SK-MEL-5 (cell line): ENCODE measurements around the gene RNASEH2A. TPM values are rescaled to one million over a fixed set of nuclear protein-coding genes. Genes with fewer than 3 reads are reported as not detected.

ENCODE experiments used
- DNase-seq: peaks from one replicate; pipeline ENCODE4 v3.0.0-alpha.2; 2016; ENCODE audit warnings: low read depth, low spot score
- in situ Hi-C: cut with HindIII; loops from 2 replicates; pipeline ENCODE4 v1.10.0; 2016; ENCODE audit warnings: low sequenced_read_pairs, high pct_unique_total_duplicates, low pct_unique_long_range_greater_than_20kb
- polyA plus RNA-seq, 2 experiments: library from polyadenylated mRNA; depleted of rRNA; stranded (reverse); fragments of >200 nt; gene quantifications; 2 replicates each; pipeline ENCODE4 v1.2.3, GENCODE V29; 2015
- total RNA-seq: library from RNA; depleted of rRNA; stranded (reverse); fragments of >200 nt; shearing (Covaris generic); gene quantifications from 2 replicates; pipeline ENCODE4 v1.2.3, GENCODE V29; 2014; rRNA removed

RNASEH2A gene
- total RNA-seq: 27.6 and 29.2 TPM in 2 replicates
- polyA plus RNA-seq (2015; cell fraction: cytosol; rRNA removed): 26.5 and 37.6 TPM in 2 replicates
- polyA plus RNA-seq (2015; cell fraction: nucleus; rRNA removed): 23.9 and 36.8 TPM in 2 replicates

DNA sequence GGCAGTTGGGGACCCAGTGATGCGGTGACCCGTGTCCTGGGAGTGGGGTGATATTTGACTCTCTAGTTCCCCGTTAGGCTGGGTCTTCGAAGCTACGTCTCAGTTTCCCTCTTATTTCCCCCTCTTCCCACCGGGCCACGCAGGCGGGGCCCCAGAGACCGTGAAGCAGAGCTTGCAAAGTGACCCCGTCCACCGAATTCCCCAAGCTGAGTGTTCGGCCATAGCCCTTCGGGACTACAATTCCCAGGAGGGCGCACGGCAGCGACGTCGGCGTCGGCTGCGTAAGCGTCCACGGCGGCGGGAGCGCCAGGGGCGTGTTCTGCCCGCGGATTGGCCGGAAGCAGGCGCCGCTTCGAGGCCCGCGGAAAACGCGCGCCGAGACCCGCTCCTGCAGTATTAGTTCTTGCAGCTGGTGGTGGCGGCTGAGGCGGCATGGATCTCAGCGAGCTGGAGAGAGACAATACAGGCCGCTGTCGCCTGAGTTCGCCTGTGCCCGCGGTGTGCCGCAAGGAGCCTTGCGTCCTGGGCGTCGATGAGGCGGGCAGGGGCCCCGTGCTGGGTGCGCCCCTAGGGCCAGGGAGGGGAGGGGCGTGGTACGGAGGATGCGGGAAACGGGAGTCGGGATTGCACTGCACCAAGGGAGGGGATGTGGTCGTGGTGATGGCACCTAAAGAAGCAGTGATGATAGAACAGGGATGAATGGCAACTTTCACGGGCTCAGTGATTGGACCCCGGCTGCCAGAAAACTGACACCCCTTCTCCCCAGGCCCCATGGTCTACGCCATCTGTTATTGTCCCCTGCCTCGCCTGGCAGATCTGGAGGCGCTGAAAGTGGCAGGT, at the start of gene RNASEH2A:
RNASEH2A (plus strand) TSS at position 343 of the 840 bp plus-strand sequence; CDS start at position 433, 90 bp downstream.
- DNase-seq: peak; percentile 87
- in situ Hi-C loops: no loop called here

DNA sequence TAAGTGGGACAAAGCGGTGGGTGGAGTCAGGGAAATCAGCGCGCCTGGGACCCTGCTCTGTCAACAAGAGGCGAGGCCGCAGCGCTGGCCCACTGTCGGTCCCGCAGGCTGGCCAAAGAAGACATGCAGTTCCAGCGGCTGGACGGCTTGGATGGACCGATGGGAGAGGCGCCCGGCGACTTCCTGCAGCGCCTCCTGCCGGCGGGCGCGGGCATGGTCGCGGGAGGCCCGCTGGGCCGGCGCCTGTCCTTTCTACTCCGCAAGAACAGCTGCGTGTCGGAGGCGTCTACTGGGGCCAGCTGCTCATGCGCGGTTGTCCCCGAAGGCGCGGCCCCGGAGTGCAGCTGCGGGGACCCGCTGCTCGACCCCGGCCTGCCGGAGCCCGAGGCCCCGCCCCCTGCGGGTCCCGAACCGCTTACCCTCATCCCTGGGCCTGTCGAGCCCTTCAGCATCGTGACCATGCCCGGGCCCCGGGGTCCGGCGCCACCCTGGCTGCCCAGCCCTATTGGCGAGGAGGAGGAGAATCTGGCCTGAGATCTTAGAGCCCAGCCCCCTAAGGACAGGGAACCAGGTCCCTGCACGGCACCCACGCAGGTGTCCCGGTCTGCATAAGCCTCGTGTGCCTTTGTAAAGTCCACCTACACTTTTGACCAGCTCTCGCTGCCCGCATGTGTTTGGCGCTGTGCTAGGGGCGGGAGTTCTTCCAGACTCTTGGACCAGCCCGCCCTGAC, 48.7 kb upstream of the RNASEH2A start:
- in situ Hi-C loops: no loop called here
- peak; percentile 79 for DNase-seq

DNA sequence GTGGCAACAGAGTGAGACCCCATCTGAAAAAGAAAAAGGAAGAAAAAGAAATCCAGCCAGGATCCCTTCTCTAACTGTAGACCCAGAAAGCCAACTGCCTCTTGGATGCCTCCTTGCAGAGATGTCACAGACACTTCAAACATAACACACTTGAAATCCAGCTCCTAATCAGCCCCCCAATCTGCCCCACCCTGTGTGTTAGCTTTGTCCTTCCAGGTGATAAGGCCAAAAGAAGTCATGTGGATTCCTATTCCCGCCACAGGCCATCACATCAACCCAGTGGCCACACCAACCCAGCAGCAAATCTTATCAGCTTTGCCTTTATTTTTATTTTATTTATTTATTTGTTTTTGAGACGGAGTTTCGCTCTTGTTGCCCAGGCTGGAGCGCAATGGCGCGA, 46.7 kb upstream of the RNASEH2A start:
- no peak for DNase-seq
- in situ Hi-C loops: no loop called here

DNA sequence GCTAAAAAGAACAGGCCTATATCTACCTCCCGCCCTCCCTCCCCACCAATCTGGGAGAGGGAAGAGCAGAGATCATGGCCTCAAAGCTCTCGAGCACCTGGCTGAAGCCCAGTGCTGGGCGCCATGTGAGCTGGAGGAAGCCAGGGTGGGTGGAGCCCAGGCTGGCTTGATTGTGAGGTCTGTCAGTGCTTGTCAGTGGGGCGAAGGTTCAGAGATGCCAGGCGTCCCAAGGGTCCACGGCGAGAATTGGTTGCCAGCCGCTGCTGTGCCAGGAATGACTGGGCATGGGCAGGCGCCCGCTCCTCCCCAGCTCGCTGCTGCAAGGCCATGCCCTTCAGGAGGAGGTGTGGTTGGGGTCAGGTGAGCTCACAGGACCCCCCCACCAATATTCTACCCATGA, 43.3 kb upstream of the RNASEH2A start:
- in situ Hi-C loops: no loop called here
- no peak for DNase-seq

- DNase-seq: no peak
- in situ Hi-C loops: no loop called here
Observed at GRCh38 chr19:12764698-12765097, 41.7 kb upstream of the RNASEH2A start.

DNA sequence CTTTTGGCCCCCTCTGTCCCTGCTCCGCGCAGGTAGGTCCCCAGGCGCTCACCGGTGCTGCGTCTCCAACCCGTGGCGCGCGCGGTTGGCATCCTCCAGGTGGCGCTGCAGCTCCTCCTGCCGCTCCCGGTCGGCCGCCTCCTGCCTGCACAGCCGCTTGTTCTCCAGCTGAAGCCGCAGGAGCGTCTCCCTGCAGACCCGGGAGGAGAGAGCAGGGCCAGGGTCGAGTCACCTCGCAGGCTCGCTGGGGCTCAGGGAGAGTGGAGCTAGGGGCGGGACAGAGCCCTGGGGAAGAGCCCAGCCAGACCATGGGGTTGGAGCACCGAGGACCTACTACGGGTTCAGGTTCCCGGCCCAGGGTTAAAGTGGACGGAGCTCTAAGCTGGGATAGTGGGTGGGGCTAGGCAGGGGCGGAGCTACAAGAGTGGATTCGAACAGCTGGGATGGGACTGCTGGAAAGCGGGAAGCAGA, 40.3 kb upstream of the RNASEH2A start:
- DNase-seq: peak; percentile 82
- in situ Hi-C loops: no loop called here

GRCh38 chr19:12767150-12767549, 39.2 kb upstream of the RNASEH2A start:
- in situ Hi-C loops: no loop called here
- no peak for DNase-seq

- in situ Hi-C loops: no loop called here
- DNase-seq: no peak
Observed at GRCh38 chr19:12767666-12768065, 38.7 kb upstream of the RNASEH2A start.

DNA sequence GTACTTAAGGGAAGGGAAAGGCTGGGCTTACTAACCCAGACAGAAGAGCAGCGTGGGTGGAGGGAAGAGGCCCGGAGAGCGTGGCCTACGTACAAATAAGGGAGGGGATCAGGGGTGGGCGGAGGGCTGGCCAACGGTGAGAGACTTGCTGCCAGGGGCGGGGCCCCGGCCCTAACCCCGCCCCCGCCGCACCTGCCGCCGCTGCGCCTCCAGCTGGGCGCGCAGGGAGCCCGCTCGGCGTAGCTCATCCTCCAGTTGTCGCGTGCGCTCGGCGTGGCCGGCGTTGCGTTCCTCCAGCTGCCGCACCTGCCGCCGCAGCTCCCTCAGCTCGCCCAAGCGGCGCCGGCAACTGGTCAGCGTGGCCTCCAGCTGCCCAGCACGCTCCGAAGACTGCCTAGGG, 36.7 kb upstream of the RNASEH2A start:
- no peak for DNase-seq
- in situ Hi-C loops: no loop called here

DNA sequence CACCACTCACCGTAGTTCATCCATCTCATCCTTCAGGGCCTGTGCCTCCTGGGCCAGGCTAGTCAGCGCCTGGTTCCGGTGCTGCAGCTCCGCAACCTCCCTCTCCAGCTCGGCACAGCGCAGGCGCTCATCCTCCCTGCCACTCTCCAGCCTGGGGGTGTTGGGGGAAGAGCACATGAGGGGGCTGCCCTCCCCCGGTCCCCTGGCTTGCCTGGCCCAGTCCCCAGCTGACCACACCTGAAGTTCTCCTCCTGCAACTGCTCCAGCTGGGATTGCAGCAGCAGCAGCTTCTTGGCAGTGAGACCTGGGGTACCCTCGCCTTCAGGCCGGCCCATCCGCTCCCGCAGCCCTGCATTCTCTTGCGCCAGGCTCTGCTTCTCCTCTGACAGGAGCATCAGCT, 35.5 kb upstream of the RNASEH2A start:
- in situ Hi-C loops: no loop called here
- DNase-seq: no peak

DNA sequence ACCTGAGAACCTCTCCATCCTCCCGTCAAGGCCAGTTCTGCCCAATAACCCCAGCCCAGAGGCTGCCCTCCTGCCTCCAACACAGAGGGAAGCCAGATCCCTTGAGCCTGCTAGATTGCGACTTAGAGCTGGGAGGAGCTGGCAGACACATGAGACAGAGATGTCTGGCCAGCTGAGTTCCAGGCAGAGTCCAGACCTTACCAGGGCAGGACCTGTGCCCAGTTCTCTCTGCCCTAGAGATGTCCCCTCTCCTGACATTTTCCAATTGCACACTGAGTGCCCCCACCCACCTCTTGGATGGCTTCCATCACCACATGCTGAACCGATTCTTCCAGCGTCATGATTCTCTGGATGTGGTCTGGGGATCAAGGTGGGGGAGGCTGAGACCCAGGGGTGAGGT, 34.1 kb upstream of the RNASEH2A start:
- DNase-seq: no peak
- in situ Hi-C loops: no loop called here

- DNase-seq: no peak
- in situ Hi-C loops: no loop called here
Observed at GRCh38 chr19:12773571-12773970, 32.8 kb upstream of the RNASEH2A start.

- in situ Hi-C loops: no loop called here
- DNase-seq: no peak
Observed at GRCh38 chr19:12774588-12775555, 31.5 kb upstream of the RNASEH2A start, which contains the start of gene HOOK2. TSS of gene HOOK2 (minus strand) at chr19:12775552. CDS start at chr19:12775449, 103 bp downstream.

DNA sequence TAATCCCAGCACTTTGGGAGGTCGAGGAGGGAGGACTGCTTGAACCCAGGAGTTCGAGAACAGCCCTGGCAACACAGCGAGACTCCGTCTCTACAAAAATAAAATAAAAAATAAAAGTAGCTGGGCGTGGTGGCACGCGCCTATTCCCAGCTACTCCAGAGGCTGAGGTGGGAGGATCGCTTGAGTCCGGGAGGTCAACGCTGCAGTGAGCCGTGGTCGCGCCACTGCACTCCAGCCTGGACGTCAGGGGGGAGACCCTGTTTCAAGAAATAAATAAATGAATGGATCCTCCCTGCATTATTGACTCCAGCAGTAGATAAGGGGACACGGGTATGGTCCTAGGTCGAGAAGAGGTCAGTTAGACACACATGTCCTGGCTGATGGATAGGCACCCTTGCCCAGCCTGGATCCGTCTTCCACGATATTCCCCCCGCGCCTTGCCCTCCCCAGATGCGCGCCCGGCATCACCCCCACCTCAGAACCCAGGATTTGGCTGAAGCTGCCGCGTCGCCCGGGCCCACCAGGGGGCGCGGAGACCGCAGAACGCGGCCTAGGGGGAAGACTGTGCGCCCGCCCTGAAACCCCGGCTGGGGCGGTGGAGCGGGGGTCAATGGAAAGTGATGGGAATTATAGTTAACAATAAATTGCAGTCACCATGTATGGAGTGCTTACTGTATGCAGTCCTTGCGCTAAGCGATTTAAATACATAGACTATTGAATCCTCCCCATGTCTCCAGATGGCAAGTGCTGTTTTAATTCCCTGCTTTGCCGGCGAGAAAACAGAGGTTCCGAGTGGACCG, 29.0 kb upstream of the RNASEH2A start:
- in situ Hi-C loops: no loop called here
- DNase-seq: peak; percentile 67

GRCh38 chr19:12778017-12778904, 28.1 kb upstream of the RNASEH2A start:
- in situ Hi-C loops: no loop called here
- DNase-seq: peak; percentile 62

- in situ Hi-C loops: no loop called here
- DNase-seq: no peak
Observed at GRCh38 chr19:12778905-12779161, 27.6 kb upstream of the RNASEH2A start.
